Spleen (tissue), 11 donors: ENCODE measurements around the gene SLX4. TPM values are rescaled to one million over a fixed set of nuclear protein-coding genes. Genes with fewer than 3 reads are reported as not detected.

Source experiments
- DNase-seq: peaks from one replicate; pipeline ENCODE4 v3.0.0-alpha.2; 2020
- H3K27ac ChIP-seq, 8 donors: fragments of 200-600 bp; sonication (generic) in 7 of 8; 1 replicate in 4 of 8; 2 replicates in 4 of 8; pipeline versions ENCODE4 v1.5.0 to v1.8.0; 2016 to 2021; ENCODE audit warnings: inconsistent platforms in 4 of 8, mild to moderate bottlenecking in 4 of 8, moderate library complexity in 1 of 8
- H3K27me3 ChIP-seq, 7 donors: fragments of 200-600 bp; sonication (generic) in 6 of 7; replicated peaks in 1 of 7; 1 replicate in 4 of 7; 2 replicates in 3 of 7; pipeline versions ENCODE4 v1.5.0 to v1.8.0; 2016 to 2021; ENCODE audit warnings: inconsistent platforms in 3 of 7, mild to moderate bottlenecking in 1 of 7
- H3K36me3 ChIP-seq, 6 donors: fragments of 200-600 bp; sonication (generic) in 5 of 6; 1 replicate in 4 of 6; 2 replicates in 2 of 6; pipeline versions ENCODE4 v1.5.0 to v1.8.0; 2016 to 2021; ENCODE audit warnings: inconsistent platforms in 2 of 6
- H3K4me1 ChIP-seq, 6 donors: fragments of 200-600 bp; sonication (generic) in 5 of 6; 1 replicate in 3 of 6; 2 replicates in 3 of 6; pipeline versions ENCODE4 v1.5.0 to v1.8.0; 2016 to 2021; ENCODE audit warnings: inconsistent platforms in 3 of 6
- H3K4me3 ChIP-seq, 8 donors: fragments of 200-600 bp; sonication (generic) in 7 of 8; 1 replicate in 4 of 8; 2 replicates in 4 of 8; pipeline versions ENCODE4 v1.5.0 to v1.8.0; 2016 to 2021; ENCODE audit warnings: inconsistent platforms in 4 of 8, mild to moderate bottlenecking in 4 of 8, moderate library complexity in 2 of 8
- H3K9me3 ChIP-seq, 8 donors: fragments of 200-600 bp; sonication (generic) in 7 of 8; 1 replicate in 4 of 8; 2 replicates in 4 of 8; pipeline versions ENCODE4 v1.5.0 to v1.8.0; 2016 to 2021; ENCODE audit warnings: inconsistent platforms in 4 of 8
- POLR2A ChIP-seq, 3 donors: fragments of 450-650 bp; IDR thresholded peaks; one replicate each; pipeline ENCODE4 v1.5.1; 2017; ENCODE audit warnings: antibody characterized with exemption in 3 of 3, mild to moderate bottlenecking in 1 of 3
- POLR2AphosphoS5 ChIP-seq, 3 donors: sonication (generic); formaldehyde crosslinking; IDR thresholded peaks; one replicate each; pipeline ENCODE4 v1.5.1; 2017; ENCODE audit warnings: antibody characterized with exemption in 3 of 3
- WGBS, 5 donors: extraction: QIAGEN DNeasy Blood & Tissue Kit in 3 of 5; methylation state at CpG; one replicate each; pipeline versions ENCODE4 v1.1.5 to v1.1.7; 2013 to 2018; 5-methylcytosine and 5-hydroxymethylcytosine counted together
- intact Hi-C: fragments of 100-400 bp; cut with DNase I; formaldehyde crosslinking; loops from one replicate; pipeline ENCODE4 v1.15.0; 2023; ENCODE audit warnings: low total_unique reads
- polyA plus RNA-seq, 3 donors: library from polyadenylated mRNA; stranded (reverse); fragments of 200-250 nt; gene quantifications; one replicate each; pipeline ENCODE4 v1.2.1, GENCODE V29; 2013
- total RNA-seq, 7 donors: library from RNA; depleted of rRNA in 3 of 7; stranded (reverse); fragments of >200 nt in 3 of 7; fragmentation: NEBNext Ultra II Directional in 4 of 7; extraction: Animal tissue kit (Norgen Biotek cat#: 25700) in 4 of 7; gene quantifications; one replicate each; pipeline versions ENCODE4 v1.1.0 to v1.2.1, GENCODE V29; 2016 to 2021
- TF ChIP-seq, protein P1 (sequence below), 11 experiments: fragments of 200-600 bp in 7 of 11; fragments of 450-650 bp in 4 of 11; sonication (generic) in 4 of 11; IDR thresholded peaks in 8 of 11; conservative IDR thresholded peaks in 3 of 11; 1 replicate in 7 of 11; 2 replicates in 4 of 11; pipeline versions ENCODE4 v1.4.0 to v1.8.0; 2016 to 2021; ENCODE audit warnings: antibody characterized with exemption in 11 of 11, inconsistent platforms in 4 of 11, mild to moderate bottlenecking in 1 of 11
- donor health status: healthy with polysubstance abuse.
- donor health status: DM: no; HTN: no; CAD: no; lungs with moderate emphysema.
- donor health status: DM: no; HTN: no; CAD: no.
- donor health status: Bipolar disorder and iron deficiency.
- donor health status: healthy.
- donor health status: DM: no; HTN: no; CAD: no.
- donor health status: DM: yes; HTN: yes; CAD: no.

Gene SLX4
- total and polyA plus RNA-seq, 10 donors = 1.8 to 8.8 (median 7.0) TPM

DNA sequence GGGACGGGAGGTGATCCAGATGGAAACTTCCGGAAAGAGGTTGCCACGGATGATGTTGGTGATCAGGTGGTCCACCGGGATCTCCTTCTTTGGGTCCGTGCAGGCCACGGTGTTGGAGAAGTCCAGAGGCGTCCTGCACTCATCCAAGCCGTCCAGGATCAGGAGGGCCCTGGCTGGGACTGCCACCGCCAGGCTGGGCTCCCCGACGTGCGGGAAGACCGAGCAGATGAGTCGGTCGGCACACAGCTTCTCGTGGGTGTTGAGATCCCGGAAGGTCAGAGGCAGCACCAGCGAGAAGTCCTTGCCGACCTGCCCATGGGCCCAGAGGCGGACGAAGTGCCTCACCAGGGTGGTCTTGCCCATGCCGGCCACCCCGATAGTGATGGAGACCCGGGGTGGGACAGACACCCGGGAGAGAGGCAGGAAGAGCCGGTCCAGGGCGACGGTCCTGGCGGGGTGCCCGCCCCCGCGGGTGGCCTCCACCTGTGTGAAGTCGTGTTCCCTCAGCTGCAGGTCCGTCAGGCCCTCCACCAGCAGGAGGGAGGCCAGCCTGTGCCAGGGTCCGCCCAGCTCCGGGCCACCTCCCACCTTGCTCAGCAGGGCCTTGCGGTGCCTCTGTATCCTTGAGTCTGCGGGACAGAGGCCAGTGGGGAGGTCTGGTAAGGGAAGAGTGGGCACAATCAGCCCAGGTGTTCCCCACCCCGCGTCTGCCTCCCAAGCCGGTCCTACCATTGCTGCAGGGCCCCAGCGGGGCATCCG, 47.1 kb downstream of the SLX4 start:
- Histone ChIP-seq H3K4me3 (no peak overlapping the region), H3K4me1 (no peaks in the 10 kb centered on the region), H3K36me3 (peaks cover 0 to 94% (median 44%) of the 10 kb centered on the region in 6 donors), H3K9me3 (no peaks in the 10 kb centered on the region), H3K27me3 (no peaks in the 10 kb centered on the region), H3K27ac (no peak overlapping the region)
- DNase-seq = peak; percentile 73
- no peak for TF ChIP-seq POLR2A (IDR thresholded peaks at IDR 0.05)
- TF ChIP-seq, protein P1, sequence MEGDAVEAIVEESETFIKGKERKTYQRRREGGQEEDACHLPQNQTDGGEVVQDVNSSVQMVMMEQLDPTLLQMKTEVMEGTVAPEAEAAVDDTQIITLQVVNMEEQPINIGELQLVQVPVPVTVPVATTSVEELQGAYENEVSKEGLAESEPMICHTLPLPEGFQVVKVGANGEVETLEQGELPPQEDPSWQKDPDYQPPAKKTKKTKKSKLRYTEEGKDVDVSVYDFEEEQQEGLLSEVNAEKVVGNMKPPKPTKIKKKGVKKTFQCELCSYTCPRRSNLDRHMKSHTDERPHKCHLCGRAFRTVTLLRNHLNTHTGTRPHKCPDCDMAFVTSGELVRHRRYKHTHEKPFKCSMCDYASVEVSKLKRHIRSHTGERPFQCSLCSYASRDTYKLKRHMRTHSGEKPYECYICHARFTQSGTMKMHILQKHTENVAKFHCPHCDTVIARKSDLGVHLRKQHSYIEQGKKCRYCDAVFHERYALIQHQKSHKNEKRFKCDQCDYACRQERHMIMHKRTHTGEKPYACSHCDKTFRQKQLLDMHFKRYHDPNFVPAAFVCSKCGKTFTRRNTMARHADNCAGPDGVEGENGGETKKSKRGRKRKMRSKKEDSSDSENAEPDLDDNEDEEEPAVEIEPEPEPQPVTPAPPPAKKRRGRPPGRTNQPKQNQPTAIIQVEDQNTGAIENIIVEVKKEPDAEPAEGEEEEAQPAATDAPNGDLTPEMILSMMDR (IDR thresholded peaks at IDR 0.05 in 8 of 11, conservative IDR thresholded peaks at IDR 0.05 in 3 of 11) = no peak
- peak in 1 of 3 donors; percentile 28 for TF ChIP-seq POLR2AphosphoS5 (IDR thresholded peaks at IDR 0.05)
- WGBS, 5 donors = 96 to 97% (median 97%) methylated on average over 30 to 43 of the region's 43 CpGs
- intact Hi-C loops = no loop called here

DNA sequence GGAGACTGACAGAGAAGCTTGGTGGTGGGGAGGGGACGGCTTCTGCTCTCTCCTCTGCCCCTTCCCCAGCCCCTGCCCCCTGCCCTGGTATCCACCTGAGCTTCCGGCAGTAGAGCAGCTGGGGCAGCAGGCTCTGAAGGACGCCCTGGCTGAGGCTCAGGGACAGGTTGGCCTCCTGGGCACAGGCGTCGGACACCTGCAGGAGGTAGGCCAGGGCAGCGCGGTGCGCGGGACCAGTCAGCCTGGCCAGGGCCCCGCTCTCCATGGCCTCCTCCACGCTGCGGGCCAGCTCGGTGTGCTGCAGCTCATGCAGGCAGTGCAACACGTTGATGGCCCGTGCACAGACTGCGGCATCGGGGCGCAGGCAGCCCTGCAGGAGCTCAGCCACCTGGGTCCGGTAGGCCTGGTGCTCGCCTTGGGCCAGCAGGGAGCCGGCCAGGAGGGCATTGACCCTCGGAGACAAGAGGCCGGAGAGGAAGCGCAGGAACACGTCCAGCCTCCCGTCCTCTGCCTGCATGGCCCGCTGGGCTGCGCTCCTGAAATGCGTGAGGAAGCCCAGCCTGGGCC, 48.4 kb downstream of the SLX4 start:
- H3K27me3 ChIP-seq = no peaks in the 10 kb centered on the region
- DNase-seq = peak; percentile 67
- no peaks in the 10 kb centered on the region for H3K9me3 ChIP-seq
- TF ChIP-seq POLR2AphosphoS5 (IDR thresholded peaks at IDR 0.05) (no peak), POLR2A (IDR thresholded peaks at IDR 0.05) (no peak)
- TF ChIP-seq, protein P1 (IDR thresholded peaks at IDR 0.05 in 8 of 11, conservative IDR thresholded peaks at IDR 0.05 in 3 of 11) = no peak
- intact Hi-C loops = no loop called here
- H3K4me1 ChIP-seq = no peaks in the 10 kb centered on the region
- 94 to 99% (median 96%) methylated on average over 22 to 29 of the region's 29 CpGs for WGBS, 5 donors
- no peak overlapping the region for H3K27ac ChIP-seq
- peaks cover 0 to 96% (median 44%) of the 10 kb centered on the region in 6 donors for H3K36me3 ChIP-seq
- H3K4me3 ChIP-seq = no peak overlapping the region

DNA sequence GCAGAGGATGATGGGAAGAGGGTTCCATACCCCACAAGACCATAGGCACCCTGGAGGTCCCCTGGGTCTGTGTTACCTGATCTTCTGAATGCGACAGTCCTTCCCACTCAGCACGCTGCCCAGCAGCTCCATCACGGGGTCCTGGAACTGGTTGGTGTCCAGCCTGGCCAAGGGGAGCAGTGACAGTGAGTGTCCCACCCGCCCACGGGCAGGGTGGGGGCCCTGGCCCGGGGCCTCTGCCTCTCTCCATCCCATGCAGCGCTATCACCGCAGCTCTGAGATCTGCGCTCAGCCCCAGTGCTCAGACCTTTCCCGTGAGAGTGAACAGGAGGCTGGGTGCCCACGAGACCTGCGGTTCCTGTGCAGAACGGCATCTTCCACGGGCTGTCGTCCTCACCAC, 49.8 kb downstream of the SLX4 start:
- DNase-seq = peak; percentile 46
- Histone ChIP-seq H3K27ac (no peak overlapping the region), H3K4me3 (no peak overlapping the region), H3K9me3 (no peaks in the 10 kb centered on the region), H3K4me1 (no peaks in the 10 kb centered on the region), H3K27me3 (no peaks in the 10 kb centered on the region), H3K36me3 (peaks cover 0 to 96% (median 55%) of the 10 kb centered on the region in 6 donors)
- 91 to 97% (median 96%) methylated on average over 5 to 15 of the region's 15 CpGs for WGBS, 5 donors
- intact Hi-C loops = no loop called here
- TF ChIP-seq POLR2AphosphoS5 (IDR thresholded peaks at IDR 0.05) (peak in 1 of 3 donors; percentile 52), POLR2A (IDR thresholded peaks at IDR 0.05) (no peak)

DNA sequence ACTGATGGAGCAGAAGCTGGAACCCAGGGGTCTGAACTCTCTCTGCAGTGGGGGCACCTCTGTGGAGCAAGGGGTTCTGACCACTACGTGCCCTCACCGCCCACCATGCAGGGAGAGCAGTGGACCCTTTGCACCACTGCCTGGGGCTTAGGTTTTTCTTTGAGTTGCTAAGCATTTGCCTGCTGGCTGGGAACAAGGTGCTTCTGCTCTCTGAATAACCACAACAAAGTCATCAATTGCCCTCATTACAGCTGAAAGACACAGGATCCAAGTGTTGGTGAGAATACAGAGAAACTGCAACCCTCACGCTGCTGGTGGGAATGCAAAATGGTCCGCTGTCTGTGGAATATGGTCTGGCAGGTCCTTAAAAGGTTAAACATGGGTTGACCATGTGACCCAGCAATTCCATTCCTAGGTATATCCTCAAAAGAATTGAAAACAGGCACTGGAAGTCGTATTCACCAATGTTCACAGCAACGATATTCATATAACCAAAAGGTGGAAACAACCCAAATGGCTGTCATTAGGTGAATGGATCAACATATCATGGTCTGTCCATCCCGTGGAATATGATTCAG, 57.0 kb downstream of the SLX4 start:
- Histone ChIP-seq H3K27me3 (no peaks in the 10 kb centered on the region), H3K4me1 (peaks cover 0 to 4% (median 0%) of the 10 kb centered on the region in 6 donors), H3K4me3 (no peak overlapping the region), H3K27ac (no peak overlapping the region), H3K9me3 (no peaks in the 10 kb centered on the region), H3K36me3 (peaks cover 0 to 98% (median 54%) of the 10 kb centered on the region in 6 donors)
- TF ChIP-seq POLR2AphosphoS5 (IDR thresholded peaks at IDR 0.05) = no peak
- TF ChIP-seq, protein P1 (IDR thresholded peaks at IDR 0.05 in 8 of 11, conservative IDR thresholded peaks at IDR 0.05 in 3 of 11) = no peak
- TF ChIP-seq POLR2A (IDR thresholded peaks at IDR 0.05) = no peak
- whole genome bisulfite sequencing, 5 donors = 91 to 97% (median 95%) methylated on average over 7 of the region's 7 CpGs
- intact Hi-C loops = no loop called here
- DNase-seq = no peak
